Measurements from ENCODE around the gene MDFI.

Gene MDFI

DNA sequence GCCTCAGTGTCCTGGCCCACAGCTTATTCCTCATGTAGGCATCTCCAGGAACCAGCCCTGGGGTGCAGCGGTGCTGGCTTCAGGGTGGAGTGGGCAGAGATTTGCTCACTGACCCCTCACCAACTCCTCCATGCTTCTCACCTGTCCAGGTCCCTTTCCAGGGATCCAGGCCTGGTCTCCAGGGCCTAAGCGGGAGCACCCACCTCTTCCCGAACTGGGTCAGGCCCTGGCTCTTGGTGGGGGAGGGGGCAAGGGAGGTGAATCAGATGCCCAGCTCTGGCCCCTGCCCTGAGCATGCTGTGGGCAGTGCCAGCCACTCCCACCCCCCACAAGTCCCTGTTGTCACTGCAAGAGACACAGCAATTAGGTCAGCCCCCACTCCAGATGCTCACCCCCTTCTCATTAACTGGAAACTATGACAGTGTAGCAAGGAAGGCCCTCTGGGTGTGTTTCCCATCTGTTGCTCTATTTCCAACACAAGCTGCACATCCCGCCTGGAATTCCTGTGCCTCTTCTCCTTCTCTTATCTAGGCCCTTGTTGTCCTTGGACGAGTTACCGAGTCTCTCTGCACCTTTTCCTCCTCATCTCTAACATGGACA, 37.0 kb downstream of the MDFI start:
- Histone ChIP-seq H3K4me3 (ENCODE audit: low read depth in 1 of 2, low read length in 1 of 2) (no peak overlapping the region), H3K27ac (no peak overlapping the region), H3K9me3 (no peaks in the 10 kb centered on the region), H3K4me1 (ENCODE audit: control insufficient read depth in 1 of 2, insufficient read depth in 1 of 2, low read depth in 1 of 2, low read length in 1 of 2) (no peaks in the 10 kb centered on the region), H3K36me3 (no peaks in the 10 kb centered on the region), H3K27me3 (peaks cover 40% of the 10 kb centered on the region)
- TF ChIP-seq, protein P1, sequence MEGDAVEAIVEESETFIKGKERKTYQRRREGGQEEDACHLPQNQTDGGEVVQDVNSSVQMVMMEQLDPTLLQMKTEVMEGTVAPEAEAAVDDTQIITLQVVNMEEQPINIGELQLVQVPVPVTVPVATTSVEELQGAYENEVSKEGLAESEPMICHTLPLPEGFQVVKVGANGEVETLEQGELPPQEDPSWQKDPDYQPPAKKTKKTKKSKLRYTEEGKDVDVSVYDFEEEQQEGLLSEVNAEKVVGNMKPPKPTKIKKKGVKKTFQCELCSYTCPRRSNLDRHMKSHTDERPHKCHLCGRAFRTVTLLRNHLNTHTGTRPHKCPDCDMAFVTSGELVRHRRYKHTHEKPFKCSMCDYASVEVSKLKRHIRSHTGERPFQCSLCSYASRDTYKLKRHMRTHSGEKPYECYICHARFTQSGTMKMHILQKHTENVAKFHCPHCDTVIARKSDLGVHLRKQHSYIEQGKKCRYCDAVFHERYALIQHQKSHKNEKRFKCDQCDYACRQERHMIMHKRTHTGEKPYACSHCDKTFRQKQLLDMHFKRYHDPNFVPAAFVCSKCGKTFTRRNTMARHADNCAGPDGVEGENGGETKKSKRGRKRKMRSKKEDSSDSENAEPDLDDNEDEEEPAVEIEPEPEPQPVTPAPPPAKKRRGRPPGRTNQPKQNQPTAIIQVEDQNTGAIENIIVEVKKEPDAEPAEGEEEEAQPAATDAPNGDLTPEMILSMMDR (IDR thresholded peaks at IDR 0.05), result no peak

GRCh38 chr6:41675992-41676391, 37.7 kb downstream of the MDFI start:
- Histone ChIP-seq H3K9me3 (no peaks in the 10 kb centered on the region), H3K27ac (no peak overlapping the region), H3K36me3 (no peaks in the 10 kb centered on the region), H3K4me1 (ENCODE audit: control insufficient read depth in 1 of 2, insufficient read depth in 1 of 2, low read depth in 1 of 2, low read length in 1 of 2) (no peaks in the 10 kb centered on the region), H3K27me3 (peaks cover 35% of the 10 kb centered on the region), H3K4me3 (ENCODE audit: low read depth in 1 of 2, low read length in 1 of 2) (no peak overlapping the region)
- TF ChIP-seq, protein P1 (IDR thresholded peaks at IDR 0.05), result no peak

- Histone ChIP-seq H3K9me3 (no peaks in the 10 kb centered on the region), H3K27me3 (peaks cover 32% of the 10 kb centered on the region), H3K36me3 (no peaks in the 10 kb centered on the region), H3K27ac (no peak overlapping the region), H3K4me1 (ENCODE audit: control insufficient read depth in 1 of 2, insufficient read depth in 1 of 2, low read depth in 1 of 2, low read length in 1 of 2) (no peaks in the 10 kb centered on the region), H3K4me3 (ENCODE audit: low read depth in 1 of 2, low read length in 1 of 2) (no peak overlapping the region)
- TF ChIP-seq, protein P1 (IDR thresholded peaks at IDR 0.05), result no peak
These were observed 38.2 kb downstream of the MDFI start for GRCh38 chr6:41676431-41676830.

GRCh38 chr6:41677124-41677921, 39.1 kb downstream of the MDFI start:
- H3K36me3 ChIP-seq, result no peaks in the 10 kb centered on the region
- H3K4me3 ChIP-seq (ENCODE audit: low read depth in 1 of 2, low read length in 1 of 2), result no peak overlapping the region
- H3K9me3 ChIP-seq, result no peaks in the 10 kb centered on the region
- TF ChIP-seq, protein P1 (IDR thresholded peaks at IDR 0.05), result no peak
- peaks cover 26% of the 10 kb centered on the region for H3K27me3 ChIP-seq
- peaks cover 5% of the 10 kb centered on the region in 2 experiments for H3K4me1 ChIP-seq (ENCODE audit: control insufficient read depth in 1 of 2, insufficient read depth in 1 of 2, low read depth in 1 of 2, low read length in 1 of 2)
- no peak overlapping the region for H3K27ac ChIP-seq

DNA sequence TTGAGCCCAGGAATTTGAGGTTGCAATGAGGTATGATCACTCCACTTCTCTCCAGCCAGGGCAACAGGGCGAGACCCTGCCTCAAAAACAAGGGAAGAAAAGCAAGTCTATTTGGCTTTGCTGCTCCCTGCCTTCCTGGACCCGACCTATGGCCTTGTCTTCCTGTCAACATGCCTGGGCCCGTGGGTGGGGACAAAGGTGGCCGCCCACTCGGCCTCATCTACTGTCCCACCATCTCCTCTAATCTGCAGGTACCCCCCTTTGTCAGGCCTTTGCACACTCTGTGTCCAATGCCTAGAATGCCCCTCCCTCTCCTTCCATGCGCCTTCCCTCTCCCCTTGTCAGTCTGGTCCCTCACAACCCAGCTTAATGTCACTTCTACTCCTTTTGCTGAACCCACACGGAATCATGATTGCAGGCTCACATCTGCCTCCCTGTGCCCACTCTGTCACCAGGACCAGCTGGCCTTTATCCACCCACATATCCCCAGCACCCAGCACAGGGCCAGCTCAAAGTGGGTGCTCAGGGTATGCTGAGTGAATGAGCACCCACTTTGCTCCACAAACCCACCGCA, 40.3 kb downstream of the MDFI start:
- Histone ChIP-seq H3K27ac (no peak overlapping the region), H3K27me3 (peaks cover 30% of the 10 kb centered on the region), H3K36me3 (peaks cover under 1% of the 10 kb centered on the region), H3K9me3 (no peaks in the 10 kb centered on the region), H3K4me3 (ENCODE audit: low read depth in 1 of 2, low read length in 1 of 2) (no peak overlapping the region), H3K4me1 (ENCODE audit: control insufficient read depth in 1 of 2, insufficient read depth in 1 of 2, low read depth in 1 of 2, low read length in 1 of 2) (peaks cover 17 to 18% of the 10 kb centered on the region in 2 experiments)
- TF ChIP-seq, protein P1 (IDR thresholded peaks at IDR 0.05), result no peak
